Measurements from ENCODE around the gene SPATA20. TPM values are rescaled to one million over a fixed set of nuclear protein-coding genes. Genes with fewer than 3 reads are reported as not detected.

SPATA20 gene
- total RNA-seq, 1 donor from 2014 or later, result 27.7 TPM

DNA sequence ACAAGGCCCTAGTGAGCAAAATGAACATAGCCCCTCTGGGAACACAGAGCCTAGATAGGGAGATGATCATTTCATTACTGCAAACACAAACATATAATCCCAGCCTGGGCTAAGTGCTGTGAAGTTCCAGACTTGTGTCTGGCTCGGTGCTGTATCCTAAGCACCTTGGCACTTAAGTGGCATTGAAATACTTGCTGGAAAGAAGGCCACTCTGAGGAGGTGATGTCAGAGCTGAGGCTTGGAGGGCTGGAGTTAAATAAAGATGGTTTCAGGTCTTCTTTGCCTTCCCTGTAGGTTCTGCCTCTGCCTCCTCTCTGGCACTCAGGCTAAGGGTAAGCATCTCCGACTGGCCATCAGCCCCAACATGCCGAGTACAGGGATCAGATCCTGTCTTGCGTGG lies 11.1 kb downstream of the SPATA20 start:
- H3K4me1 ChIP-seq (ENCODE audit: control insufficient read depth in 3 of 3, insufficient read depth in 3 of 3, low read length in 3 of 3), result peaks cover 27 to 31% (median 30%) of the 10 kb centered on the region in 3 donors
- no peak overlapping the region for H3K27ac ChIP-seq (ENCODE audit: low read depth, low read length)
- peaks cover 42 to 51% (median 44%) of the 10 kb centered on the region in 3 donors for H3K27me3 ChIP-seq (ENCODE audit: control insufficient read depth in 3 of 3, insufficient read depth in 3 of 3, low read length in 3 of 3)
- no peak overlapping the region for H3K9ac ChIP-seq (ENCODE audit: low read depth in 1 of 3, low read length in 3 of 3)
- no peak overlapping the region for H3K4me3 ChIP-seq (ENCODE audit: low read length in 3 of 3)
- no peaks in the 10 kb centered on the region for H3K9me3 ChIP-seq (ENCODE audit: control insufficient read depth in 3 of 3, low read length in 3 of 3)
- H3K36me3 ChIP-seq (ENCODE audit: control insufficient read depth in 3 of 3, insufficient read depth in 3 of 3, low read length in 3 of 3), result peaks cover 2 to 18% (median 15%) of the 10 kb centered on the region in 3 donors

DNA sequence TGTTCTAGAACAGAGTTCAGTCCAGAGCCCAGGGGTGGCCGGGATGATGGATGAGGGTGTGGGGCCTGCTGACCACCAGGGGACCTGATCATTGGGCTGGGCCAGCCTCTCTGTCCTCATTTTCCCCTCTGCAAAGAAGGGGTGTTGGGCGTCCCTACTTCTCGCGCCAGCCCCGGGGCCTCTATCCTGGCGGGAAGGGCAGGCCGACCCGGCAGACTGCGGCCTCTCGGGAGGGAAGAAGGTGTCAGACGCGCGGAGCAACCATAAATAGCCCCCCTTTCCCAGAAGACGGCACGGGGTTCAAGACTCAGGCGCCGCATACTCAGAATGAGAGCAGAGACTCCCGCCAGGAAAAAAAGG lies 11.6 kb downstream of the SPATA20 start:
- H3K4me1 ChIP-seq (ENCODE audit: control insufficient read depth in 3 of 3, insufficient read depth in 3 of 3, low read length in 3 of 3), result peaks cover 27 to 31% (median 30%) of the 10 kb centered on the region in 3 donors
- H3K9me3 ChIP-seq (ENCODE audit: control insufficient read depth in 3 of 3, low read length in 3 of 3), result no peaks in the 10 kb centered on the region
- H3K9ac ChIP-seq (ENCODE audit: low read depth in 1 of 3, low read length in 3 of 3), result no peak overlapping the region
- no peak overlapping the region for H3K4me3 ChIP-seq (ENCODE audit: low read length in 3 of 3)
- H3K27ac ChIP-seq (ENCODE audit: low read depth, low read length), result no peak overlapping the region
- peaks cover 47 to 55% (median 49%) of the 10 kb centered on the region in 3 donors for H3K27me3 ChIP-seq (ENCODE audit: control insufficient read depth in 3 of 3, insufficient read depth in 3 of 3, low read length in 3 of 3)
- H3K36me3 ChIP-seq (ENCODE audit: control insufficient read depth in 3 of 3, insufficient read depth in 3 of 3, low read length in 3 of 3), result peaks cover 2 to 18% (median 15%) of the 10 kb centered on the region in 3 donors

DNA sequence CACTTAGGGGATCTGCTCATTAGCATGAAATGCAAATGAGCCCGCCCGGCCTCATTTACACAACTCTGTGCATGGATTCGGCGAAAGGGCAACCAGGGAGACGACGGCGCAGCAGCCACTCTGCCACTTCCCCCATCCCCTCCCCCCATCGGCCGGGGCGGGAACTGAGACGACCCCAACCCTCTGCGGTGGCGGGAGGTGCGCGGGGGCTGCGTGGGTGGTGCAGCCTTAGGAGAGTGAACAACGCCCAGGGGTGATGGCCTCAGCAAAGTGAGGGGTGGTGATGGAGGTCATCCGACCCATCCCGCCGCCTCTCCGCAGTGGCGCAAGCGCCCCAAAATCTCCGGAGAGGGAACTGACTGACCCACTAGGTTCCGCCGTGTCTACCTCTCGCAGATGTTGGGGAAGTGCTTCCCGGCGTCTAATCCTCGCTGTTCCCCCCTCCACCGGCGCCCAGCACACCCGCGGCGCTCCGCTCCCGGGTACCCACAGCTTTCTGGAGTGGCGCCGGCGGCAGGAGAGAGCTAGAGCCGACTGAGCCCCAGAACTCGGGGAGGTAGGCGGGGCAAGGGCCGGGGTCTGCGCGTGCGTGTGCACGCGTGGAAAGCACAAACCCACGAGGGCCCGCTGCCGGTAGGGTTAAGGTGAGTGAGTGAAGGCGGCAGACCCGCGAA lies 12.1 kb downstream of the SPATA20 start:
- Histone ChIP-seq H3K9me3 (ENCODE audit: control insufficient read depth in 3 of 3, low read length in 3 of 3) (no peaks in the 10 kb centered on the region), H3K36me3 (ENCODE audit: control insufficient read depth in 3 of 3, insufficient read depth in 3 of 3, low read length in 3 of 3) (peaks cover 0 to 18% (median 13%) of the 10 kb centered on the region in 3 donors), H3K4me3 (ENCODE audit: low read length in 3 of 3) (peak overlapping the region in 2 of 3 donors; percentile 56 to 64), H3K9ac (ENCODE audit: low read depth in 1 of 3, low read length in 3 of 3) (no peak overlapping the region), H3K4me1 (ENCODE audit: control insufficient read depth in 3 of 3, insufficient read depth in 3 of 3, low read length in 3 of 3) (peaks cover 27 to 31% (median 30%) of the 10 kb centered on the region in 3 donors), H3K27ac (ENCODE audit: low read depth, low read length) (no peak overlapping the region), H3K27me3 (ENCODE audit: control insufficient read depth in 3 of 3, insufficient read depth in 3 of 3, low read length in 3 of 3) (peaks cover 52 to 60% (median 54%) of the 10 kb centered on the region in 3 donors)

DNA sequence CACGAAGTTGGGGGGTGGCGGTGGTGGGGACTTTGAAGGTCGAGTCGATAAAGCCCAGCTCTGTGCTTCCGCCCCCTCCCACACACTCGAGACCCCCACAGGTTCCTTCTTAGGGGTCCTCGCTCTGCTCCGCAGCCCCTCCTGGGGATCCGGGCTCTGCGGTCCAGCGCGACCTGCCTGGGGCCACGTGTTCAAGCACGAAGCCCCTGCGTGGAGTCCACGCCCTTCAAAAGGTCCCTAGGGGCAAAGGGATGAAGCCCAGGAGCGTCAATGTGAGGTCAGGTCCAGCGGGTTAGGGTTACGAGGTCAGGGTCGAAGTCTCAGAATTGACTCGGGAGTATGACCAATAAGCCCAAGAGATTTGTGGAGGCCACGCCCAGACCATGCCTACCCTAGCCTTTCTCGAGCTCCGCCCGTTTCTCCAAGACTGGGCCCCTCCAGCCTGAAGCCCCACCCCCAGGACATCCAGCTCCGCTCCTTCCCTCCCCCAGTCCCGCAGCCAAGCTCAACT lies 12.8 kb downstream of the SPATA20 start:
- H3K9me3 ChIP-seq (ENCODE audit: control insufficient read depth in 3 of 3, low read length in 3 of 3), result no peaks in the 10 kb centered on the region
- H3K9ac ChIP-seq (ENCODE audit: low read depth in 1 of 3, low read length in 3 of 3), result peak overlapping the region in 2 of 3 donors; percentile 38 to 40
- peaks cover 55 to 66% (median 56%) of the 10 kb centered on the region in 3 donors for H3K27me3 ChIP-seq (ENCODE audit: control insufficient read depth in 3 of 3, insufficient read depth in 3 of 3, low read length in 3 of 3)
- peak overlapping the region; percentile 56 to 64 (median 63) for H3K4me3 ChIP-seq (ENCODE audit: low read length in 3 of 3)
- peaks cover 0 to 12% (median 7%) of the 10 kb centered on the region in 3 donors for H3K36me3 ChIP-seq (ENCODE audit: control insufficient read depth in 3 of 3, insufficient read depth in 3 of 3, low read length in 3 of 3)
- H3K4me1 ChIP-seq (ENCODE audit: control insufficient read depth in 3 of 3, insufficient read depth in 3 of 3, low read length in 3 of 3), result peaks cover 27 to 33% (median 31%) of the 10 kb centered on the region in 3 donors
- H3K27ac ChIP-seq (ENCODE audit: low read depth, low read length), result no peak overlapping the region

DNA sequence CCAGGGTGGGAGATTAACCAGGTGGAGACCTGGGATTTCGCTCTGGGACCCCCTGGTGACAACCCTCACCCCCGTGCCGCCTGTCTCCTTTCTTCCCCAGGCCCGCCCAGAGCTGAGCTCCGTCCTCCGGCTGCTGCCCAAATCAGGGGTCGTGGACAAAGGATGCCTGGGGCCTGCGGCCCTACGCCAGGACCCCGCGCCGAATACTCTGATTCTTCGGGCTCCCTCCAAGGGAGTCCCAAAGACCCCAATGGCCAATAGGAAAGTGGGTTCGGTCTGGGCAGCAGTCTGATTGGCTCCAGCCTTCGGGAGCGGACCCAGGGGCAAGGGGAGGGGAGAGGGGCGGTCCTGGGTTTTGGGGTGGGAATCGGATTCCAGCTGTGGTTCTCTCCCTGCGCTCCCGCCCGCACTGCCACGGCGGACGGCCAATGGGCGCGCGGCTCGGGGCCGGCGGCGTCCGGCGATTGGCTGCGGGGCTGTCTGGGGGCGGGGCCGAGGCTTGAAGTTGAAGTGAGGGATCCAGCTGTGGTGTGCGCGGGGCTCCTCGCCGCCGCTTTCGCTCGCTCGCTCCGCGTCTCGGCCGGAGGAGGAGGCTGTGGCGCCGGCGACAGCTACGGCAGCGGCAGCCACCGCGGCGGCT lies 13.3 kb downstream of the SPATA20 start, which contains the start of gene CACNA1G:
Gene CACNA1G, plus strand, starts transcription at position 531 of the 640 bp plus-strand sequence. CDS start 745 bp downstream, outside the sequence.
- H3K27me3 ChIP-seq (ENCODE audit: control insufficient read depth in 3 of 3, insufficient read depth in 3 of 3, low read length in 3 of 3), result peaks cover 55 to 66% (median 58%) of the 10 kb centered on the region in 3 donors
- peaks cover 0 to 6% (median 2%) of the 10 kb centered on the region in 3 donors for H3K36me3 ChIP-seq (ENCODE audit: control insufficient read depth in 3 of 3, insufficient read depth in 3 of 3, low read length in 3 of 3)
- peak within 1 kb of the TSS in 2 of 3 donors; percentile 38 to 40 for H3K9ac ChIP-seq (ENCODE audit: low read depth in 1 of 3, low read length in 3 of 3)
- peak within 1 kb of the TSS; percentile 56 to 64 (median 63) for H3K4me3 ChIP-seq (ENCODE audit: low read length in 3 of 3)
- no peak within 1 kb of the TSS for H3K27ac ChIP-seq (ENCODE audit: low read depth, low read length)
- H3K9me3 ChIP-seq (ENCODE audit: control insufficient read depth in 3 of 3, low read length in 3 of 3), result no peaks in the 10 kb centered on the region
- peaks cover 30 to 33% (median 31%) of the 10 kb centered on the region in 3 donors for H3K4me1 ChIP-seq (ENCODE audit: control insufficient read depth in 3 of 3, insufficient read depth in 3 of 3, low read length in 3 of 3)

DNA sequence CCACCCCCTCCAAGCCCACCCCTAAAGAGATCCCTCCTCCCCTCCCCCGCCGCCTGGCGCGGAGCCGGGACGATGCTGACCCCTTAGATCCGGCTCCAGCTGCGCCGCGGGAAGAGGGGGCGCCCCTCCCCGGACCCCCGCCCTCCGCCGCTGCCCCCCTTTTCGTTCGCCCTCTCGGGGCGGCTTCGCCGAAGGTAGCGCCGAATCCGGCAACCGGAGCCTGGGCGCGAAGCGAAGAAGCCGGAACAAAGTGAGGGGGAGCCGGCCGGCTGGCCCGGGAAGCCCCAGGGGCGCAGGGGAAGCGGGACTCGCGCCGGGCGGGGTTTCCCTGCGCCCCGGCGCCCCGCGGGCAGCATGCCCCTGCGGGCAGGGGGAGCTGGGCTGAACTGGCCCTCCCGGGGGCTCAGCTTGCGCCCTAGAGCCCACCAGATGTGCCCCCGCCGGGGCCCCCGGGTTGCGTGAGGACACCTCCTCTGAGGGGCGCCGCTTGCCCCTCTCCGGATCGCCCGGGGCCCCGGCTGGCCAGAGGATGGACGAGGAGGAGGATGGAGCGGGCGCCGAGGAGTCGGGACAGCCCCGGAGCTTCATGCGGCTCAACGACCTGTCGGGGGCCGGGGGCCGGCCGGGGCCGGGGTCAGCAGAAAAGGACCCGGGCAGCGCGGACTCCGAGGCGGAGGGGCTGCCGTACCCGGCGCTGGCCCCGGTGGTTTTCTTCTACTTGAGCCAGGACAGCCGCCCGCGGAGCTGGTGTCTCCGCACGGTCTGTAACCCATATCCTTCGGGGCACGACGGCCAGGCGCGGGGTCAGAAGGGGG lies 14.2 kb downstream of the SPATA20 start:
- Histone ChIP-seq H3K9ac (ENCODE audit: low read depth in 1 of 3, low read length in 3 of 3) (peak overlapping the region in 1 of 3 donors; percentile 16), H3K27me3 (ENCODE audit: control insufficient read depth in 3 of 3, insufficient read depth in 3 of 3, low read length in 3 of 3) (peaks cover 59 to 74% (median 64%) of the 10 kb centered on the region in 3 donors), H3K36me3 (ENCODE audit: control insufficient read depth in 3 of 3, insufficient read depth in 3 of 3, low read length in 3 of 3) (no peaks in the 10 kb centered on the region), H3K4me3 (ENCODE audit: low read length in 3 of 3) (no peak overlapping the region), H3K27ac (ENCODE audit: low read depth, low read length) (no peak overlapping the region), H3K9me3 (ENCODE audit: control insufficient read depth in 3 of 3, low read length in 3 of 3) (no peaks in the 10 kb centered on the region), H3K4me1 (ENCODE audit: control insufficient read depth in 3 of 3, insufficient read depth in 3 of 3, low read length in 3 of 3) (peaks cover 26 to 35% (median 31%) of the 10 kb centered on the region in 3 donors)

DNA sequence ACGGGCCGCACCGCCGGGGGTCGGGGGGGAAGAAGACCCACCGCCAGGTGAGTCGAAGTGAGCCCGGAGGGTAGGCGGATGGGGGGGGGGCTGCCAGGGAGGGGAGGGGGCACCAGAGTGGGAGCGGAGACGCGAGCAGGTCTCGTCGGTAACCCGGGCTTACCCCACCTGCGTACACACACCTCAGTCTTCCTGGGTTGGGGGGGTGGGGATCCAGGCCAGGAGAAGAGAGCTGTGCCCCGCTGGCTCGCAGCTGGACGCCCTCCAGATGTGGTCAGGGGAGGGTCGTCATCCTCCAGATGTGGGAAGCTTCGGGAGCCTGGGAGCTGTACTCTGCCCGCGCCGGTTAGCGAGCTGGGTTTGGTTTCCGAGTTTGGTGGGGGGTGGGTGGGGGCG lies 14.8 kb downstream of the SPATA20 start:
- H3K36me3 ChIP-seq (ENCODE audit: control insufficient read depth in 3 of 3, insufficient read depth in 3 of 3, low read length in 3 of 3), result no peaks in the 10 kb centered on the region
- no peak overlapping the region for H3K4me3 ChIP-seq (ENCODE audit: low read length in 3 of 3)
- H3K27me3 ChIP-seq (ENCODE audit: control insufficient read depth in 3 of 3, insufficient read depth in 3 of 3, low read length in 3 of 3), result peaks cover 63 to 80% (median 68%) of the 10 kb centered on the region in 3 donors
- no peak overlapping the region for H3K9ac ChIP-seq (ENCODE audit: low read depth in 1 of 3, low read length in 3 of 3)
- no peak overlapping the region for H3K27ac ChIP-seq (ENCODE audit: low read depth, low read length)
- no peaks in the 10 kb centered on the region for H3K9me3 ChIP-seq (ENCODE audit: control insufficient read depth in 3 of 3, low read length in 3 of 3)
- peaks cover 20 to 29% (median 26%) of the 10 kb centered on the region in 3 donors for H3K4me1 ChIP-seq (ENCODE audit: control insufficient read depth in 3 of 3, insufficient read depth in 3 of 3, low read length in 3 of 3)

DNA sequence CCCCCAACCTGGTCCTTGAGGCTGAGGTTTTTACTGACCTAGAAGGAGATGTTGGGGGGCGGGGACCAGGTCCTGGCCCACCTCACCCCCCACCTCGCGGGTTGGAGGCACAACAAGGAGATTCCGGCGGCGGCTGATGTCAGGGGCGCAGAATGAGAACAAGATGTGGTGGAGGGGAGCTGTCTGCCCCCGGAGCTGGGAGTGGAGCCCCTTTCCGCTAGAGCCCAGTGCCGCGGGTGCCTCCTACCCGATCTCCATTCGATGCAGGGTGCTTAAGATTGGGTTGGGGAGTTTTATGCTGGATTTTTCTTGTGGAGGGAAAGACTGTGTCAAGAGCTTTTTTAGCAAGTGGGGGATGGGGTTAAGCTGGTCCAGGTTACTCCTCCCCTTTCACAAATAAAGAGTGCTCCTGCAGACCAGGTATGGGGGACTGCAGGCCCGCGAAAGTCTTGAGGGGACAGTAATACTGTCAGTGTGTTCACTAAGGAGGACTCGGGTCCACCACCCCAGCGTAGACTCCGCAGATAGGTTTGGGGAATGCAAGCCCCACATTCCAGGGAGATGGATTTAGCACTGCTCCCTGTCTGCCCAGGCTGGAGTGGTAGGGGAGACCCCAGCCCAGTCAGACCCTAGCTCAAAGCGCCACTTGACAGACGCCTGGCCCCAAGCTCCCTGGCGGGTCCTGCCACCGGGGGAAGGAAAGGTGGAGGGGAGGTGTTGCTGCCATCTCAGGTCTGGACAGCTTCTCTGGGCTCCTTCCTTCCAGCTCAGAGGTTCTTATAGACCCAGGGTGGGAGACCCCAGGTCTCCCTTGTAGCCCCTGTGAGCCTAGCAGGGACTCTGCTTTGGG lies 15.5 kb downstream of the SPATA20 start:
- H3K9me3 ChIP-seq (ENCODE audit: control insufficient read depth in 3 of 3, low read length in 3 of 3), result no peaks in the 10 kb centered on the region
- H3K36me3 ChIP-seq (ENCODE audit: control insufficient read depth in 3 of 3, insufficient read depth in 3 of 3, low read length in 3 of 3), result no peaks in the 10 kb centered on the region
- H3K27me3 ChIP-seq (ENCODE audit: control insufficient read depth in 3 of 3, insufficient read depth in 3 of 3, low read length in 3 of 3), result peaks cover 57 to 82% (median 68%) of the 10 kb centered on the region in 3 donors
- H3K4me3 ChIP-seq (ENCODE audit: low read length in 3 of 3), result no peak overlapping the region
- H3K9ac ChIP-seq (ENCODE audit: low read depth in 1 of 3, low read length in 3 of 3), result no peak overlapping the region
- peaks cover 17 to 26% (median 25%) of the 10 kb centered on the region in 3 donors for H3K4me1 ChIP-seq (ENCODE audit: control insufficient read depth in 3 of 3, insufficient read depth in 3 of 3, low read length in 3 of 3)
- no peak overlapping the region for H3K27ac ChIP-seq (ENCODE audit: low read depth, low read length)

DNA sequence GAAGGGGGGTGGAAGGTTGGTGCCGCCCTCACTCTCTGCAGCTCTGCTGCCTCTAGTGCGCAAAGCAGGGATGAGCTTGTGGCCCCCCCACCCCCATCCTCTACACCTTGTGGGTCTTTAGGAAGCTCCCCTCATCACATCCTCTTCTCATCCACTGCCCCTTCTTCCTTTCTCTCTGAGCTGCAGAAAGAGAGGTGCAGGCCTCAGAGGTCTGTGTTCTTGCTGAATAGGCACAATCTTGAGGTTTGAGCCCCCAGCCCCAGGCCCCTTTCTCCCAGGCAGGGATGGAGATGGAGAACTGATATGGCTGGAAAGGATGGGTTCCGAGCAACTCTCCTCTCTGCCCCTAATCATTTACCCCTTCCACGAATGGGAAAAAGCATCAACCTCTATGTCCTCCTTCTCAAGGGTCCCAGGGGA lies 16.1 kb downstream of the SPATA20 start:
- no peaks in the 10 kb centered on the region for H3K9me3 ChIP-seq (ENCODE audit: control insufficient read depth in 3 of 3, low read length in 3 of 3)
- H3K4me1 ChIP-seq (ENCODE audit: control insufficient read depth in 3 of 3, insufficient read depth in 3 of 3, low read length in 3 of 3), result peaks cover 17 to 26% (median 25%) of the 10 kb centered on the region in 3 donors
- H3K27ac ChIP-seq (ENCODE audit: low read depth, low read length), result no peak overlapping the region
- H3K27me3 ChIP-seq (ENCODE audit: control insufficient read depth in 3 of 3, insufficient read depth in 3 of 3, low read length in 3 of 3), result peaks cover 54 to 77% (median 67%) of the 10 kb centered on the region in 3 donors
- no peak overlapping the region for H3K9ac ChIP-seq (ENCODE audit: low read depth in 1 of 3, low read length in 3 of 3)
- H3K36me3 ChIP-seq (ENCODE audit: control insufficient read depth in 3 of 3, insufficient read depth in 3 of 3, low read length in 3 of 3), result no peaks in the 10 kb centered on the region
- H3K4me3 ChIP-seq (ENCODE audit: low read length in 3 of 3), result no peak overlapping the region
